Stimulated activated CD8-positive, alpha-beta memory T cell treated with anti-CD3 and anti-CD28 coated beads, Interleukin-15, amount 100 ng/mL, for 48 hours (primary cell): ENCODE results near the gene MOXD1.
"Not testable (repeated sequence)": the region's sequence is repeated elsewhere in the genome, so short reads cannot be mapped to it uniquely, and the experiment has no call there.

Experiments
- DNase-seq, 2 donors: peaks; one replicate each; pipeline ENCODE4 v3.0.0-alpha.2; 2020; ENCODE audit warnings: low read depth in 2 of 2

Gene MOXD1

DNA sequence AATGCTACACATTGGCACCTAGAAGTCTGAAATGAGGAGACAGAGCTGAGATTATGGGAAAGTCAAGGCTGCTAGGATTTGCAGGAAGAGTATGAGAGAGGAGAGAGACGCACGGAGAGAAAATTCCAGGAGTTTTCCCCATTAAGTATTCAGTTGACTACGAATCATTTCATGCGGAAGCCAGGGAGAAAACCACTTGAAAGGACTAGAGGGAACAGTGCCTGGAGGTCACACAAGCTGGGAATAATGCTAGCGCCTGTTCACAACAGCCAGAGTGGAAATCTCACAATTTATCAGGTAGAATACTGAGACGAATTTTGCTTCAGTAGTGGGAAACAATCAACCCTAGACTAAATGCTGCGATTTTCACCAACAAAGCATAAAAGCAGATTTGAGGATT is 118.6 kb downstream of the MOXD1 start:
- DNase-seq: no peak

DNA sequence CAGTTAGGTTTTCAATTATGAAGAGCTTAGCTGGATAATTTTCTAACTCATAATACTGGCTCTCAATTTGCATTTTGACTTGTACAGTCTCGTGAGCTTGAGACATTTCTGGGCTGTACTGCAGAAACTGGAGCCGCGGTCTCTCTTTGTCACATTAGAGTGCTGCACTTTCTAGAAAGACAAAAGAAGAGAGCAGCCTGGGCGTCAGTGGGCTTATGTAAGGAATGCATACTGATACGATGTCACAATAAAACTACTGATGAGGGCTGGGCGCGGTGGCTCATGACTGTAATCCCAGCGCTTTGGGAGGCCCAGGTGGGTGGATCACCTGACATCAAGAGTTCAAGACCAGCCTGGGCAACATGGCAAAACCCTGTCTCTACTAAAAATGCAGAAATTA is 120.8 kb downstream of the MOXD1 start:
- no peak for DNase-seq

DNA sequence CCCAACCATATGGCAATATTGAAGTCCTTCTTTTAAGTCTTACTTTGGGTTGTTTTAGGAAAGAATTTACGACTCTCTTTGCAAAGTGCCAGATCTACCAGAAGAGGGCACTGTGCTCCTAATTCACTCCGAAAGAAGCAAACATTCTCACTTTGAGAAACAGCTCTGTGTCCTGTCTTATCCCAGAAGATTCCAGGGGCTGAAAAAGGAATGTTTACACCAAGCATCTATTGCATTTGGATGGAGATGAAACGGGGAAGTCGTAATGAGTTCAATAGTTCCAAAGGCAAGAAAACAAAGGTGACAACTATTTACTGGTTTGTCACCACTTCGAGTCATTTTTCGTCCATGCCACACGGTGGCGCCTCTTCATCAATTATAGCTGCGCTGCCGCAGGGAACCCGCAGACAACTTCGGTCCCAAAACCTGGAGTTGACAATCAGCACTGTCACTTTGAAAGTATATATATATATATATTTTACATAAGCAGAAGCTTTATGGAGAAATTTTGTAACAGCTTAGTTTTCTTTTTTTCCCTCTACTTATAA is 121.6 kb downstream of the MOXD1 start:
- DNase-seq: peak; percentile 34 to 43

DNA sequence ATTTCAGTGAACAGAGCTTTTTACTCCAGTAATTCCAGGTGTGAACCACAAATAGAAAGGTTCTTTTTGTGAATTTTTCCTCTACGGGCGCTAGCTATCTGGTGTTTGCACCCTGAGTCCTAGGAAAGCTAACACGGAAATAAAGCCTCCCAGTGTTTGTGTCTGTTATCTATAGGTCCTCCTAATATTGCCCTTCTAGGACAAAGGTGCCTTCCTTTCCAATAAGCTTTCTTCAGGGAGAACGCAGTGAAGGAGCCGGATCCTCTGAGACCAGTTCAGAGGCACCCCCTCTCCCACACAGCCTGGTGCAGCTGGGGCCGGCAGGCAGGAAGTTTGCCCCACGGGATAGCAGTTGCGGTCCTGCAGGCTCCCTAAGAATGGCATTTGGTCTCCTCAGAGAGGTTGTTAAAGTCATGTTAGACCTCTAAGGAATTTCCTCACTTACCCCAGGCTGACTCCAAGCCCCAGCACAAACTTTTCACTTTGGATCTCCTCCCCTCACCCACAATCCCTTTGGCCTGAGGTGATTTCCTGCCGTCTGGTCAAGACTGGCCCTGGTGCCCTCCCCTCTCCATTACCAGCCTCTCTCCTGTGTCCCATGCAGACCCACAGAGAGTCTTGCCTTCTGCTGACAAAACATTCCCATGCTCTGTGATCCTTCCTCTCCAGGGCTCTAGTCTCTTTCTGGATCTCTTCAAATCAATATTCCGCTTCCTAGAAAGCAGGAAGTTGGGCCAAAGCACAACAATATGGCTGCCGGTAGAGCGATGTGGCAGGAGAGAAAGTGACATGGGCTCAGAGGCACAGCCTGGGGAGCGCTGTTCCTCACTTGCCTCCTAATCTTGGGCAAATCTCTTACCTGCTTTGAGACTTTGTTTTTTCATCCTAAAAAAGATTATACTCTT is 126.0 kb downstream of the MOXD1 start:
- no peak for DNase-seq

DNA sequence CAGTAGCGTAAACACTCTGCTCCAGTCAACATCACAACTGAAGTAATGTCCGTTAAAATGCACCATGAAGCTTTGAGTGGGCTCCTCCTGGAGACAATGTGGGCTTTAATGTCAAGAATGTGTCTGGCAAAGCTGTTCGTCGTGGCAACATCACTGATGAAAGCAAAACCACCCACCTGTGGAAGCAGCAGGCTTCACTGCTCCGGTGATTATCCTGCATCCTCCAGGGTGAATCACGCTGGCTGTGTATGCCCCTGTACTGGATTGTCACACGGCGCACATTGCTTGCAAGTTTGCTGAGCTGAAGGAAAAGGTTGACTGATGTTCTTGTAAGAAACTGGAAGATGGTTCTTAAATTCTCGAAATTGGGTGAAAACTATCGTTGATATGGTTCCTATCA is 128.5 kb downstream of the MOXD1 start:
- no peak for DNase-seq

DNA sequence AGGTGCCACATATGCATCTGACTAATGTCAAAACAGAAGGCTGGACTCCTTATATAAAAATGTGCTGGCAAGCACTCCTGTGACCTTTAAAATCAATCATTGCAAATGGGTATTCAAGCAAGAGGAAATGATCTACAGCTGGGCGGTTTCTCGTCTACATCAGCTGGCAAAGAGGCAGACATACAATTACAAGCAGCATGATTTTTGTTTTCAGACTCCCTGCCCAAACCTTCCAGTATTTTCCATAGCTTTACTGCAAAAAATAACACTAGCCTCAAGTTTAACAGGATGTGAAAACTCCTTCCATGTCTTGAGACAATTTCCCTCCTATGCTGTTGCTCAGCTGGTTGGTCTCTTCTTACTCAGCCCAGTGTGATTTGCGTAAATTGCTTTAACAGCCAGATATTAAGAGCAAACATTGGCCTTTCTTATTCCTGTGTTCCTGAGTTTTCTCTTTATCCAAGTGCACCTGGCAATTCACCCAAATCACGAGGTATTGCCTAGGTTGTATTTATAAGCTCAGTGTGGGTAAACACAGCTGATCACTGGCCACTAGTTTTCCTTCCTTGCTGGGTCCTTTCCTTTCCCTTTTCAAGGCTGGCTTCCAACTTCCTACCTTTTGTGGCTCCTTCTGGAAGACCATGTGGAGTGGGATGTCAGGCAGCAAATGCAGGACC is 130.4 kb downstream of the MOXD1 start:
- DNase-seq: no peak

DNA sequence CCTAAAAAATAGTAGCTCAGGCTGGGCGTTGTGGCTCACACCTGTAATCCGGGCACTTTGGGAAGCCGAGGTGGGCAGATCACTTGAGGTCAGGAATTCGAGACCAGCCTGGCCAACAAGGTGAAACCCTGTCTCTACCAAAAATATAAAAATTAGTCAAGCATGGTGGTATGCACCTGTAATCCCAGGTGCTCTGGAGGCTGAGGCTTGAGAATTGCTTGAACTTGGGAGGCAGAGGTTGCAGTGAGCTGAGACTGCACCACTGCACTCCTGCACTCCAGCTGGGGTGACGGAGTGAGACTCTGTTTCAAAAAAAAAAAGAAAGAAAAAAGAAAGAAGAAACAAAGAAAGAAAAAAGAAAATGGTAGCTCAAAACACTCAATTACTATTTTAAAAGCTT is 132.6 kb downstream of the MOXD1 start:
- DNase-seq: not testable (repeated sequence)

DNA sequence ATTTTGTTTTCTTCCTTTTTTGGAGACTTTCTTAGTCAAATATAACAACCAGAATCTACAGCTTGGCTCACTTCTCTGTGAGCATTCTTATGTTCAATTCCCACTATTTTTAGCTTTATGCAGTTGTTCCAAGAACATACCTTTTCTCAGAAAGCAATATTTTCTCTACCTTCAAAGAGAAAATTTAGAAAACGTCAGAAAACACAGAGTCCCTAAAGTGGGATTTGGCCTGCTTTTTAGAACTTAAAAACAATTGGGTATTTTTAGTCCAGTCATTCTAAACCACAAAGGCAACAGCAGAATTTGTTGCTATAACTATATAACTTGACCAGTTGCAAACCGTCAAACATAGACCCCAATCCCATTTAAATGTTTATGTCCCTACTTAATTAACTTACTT is 133.1 kb downstream of the MOXD1 start:
- DNase-seq: no peak

DNA sequence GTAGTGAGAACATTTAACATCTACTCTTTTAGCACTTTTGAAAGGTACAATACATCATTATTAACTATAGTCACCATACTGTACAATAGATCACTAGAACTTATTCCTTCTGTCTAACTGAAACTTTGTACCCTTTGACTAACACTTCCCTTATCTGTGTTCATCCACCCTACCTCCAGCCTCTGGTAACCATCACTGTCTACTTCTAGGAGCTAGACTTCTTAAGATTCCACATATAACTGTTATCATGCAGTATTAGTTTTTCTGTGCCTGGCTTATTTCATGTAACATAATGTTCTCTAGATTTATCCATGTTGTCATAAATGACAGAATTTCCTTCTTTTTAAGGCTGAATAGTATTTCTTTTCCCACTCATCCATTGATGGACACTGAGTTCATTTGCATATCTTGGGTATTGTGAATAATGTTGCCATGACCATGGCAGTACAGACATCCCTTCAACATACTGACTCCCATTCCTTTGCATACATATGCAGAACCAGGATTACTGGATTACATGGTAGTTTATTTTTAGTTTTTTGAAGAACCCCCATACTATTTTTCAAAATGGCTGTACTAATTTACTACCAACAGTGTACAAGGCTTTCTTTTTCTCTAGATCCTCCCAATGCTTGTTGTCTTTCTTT is 135.7 kb downstream of the MOXD1 start:
- no peak for DNase-seq

DNA sequence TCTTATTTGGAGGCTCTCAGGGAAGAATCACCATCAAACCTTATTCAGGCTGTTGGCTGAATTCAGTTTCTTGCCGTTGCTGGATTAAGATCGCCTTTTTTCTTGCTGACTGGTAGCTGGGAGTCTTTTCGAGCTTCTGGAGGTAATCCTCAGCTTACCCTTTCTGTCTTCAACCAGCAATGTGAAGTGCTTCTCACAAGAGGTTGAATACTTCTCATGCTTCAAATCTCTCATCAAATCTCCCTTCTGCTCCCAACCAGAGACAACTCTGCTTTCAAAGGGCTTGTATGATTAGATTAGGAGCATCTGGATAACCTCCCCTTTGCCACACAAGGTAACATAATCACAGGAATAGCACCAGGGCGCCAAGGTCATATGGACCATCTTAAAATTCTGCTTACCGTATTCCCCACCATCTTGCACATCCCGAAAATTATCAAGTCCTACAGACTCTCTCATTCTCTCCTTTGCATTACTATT is 137.2 kb downstream of the MOXD1 start:
- DNase-seq: no peak

DNA sequence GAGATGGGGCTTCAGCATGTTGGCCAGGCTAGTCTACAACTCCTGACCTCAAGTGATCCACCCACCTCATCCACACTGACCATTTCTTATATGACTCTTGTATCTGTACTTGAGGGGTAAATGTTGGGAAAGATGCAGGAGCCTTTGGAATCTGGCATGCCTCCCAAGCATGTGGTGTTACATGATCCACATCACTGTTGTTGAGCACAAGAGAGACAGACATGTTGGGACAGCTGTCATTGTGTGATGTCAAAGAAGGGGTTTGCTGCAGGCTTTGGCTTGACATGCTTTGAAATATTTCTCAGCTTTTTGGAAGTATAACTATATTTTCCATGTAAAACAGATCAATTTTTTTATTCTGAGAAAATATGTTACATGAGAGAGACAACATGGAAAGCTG is 139.9 kb downstream of the MOXD1 start:
- DNase-seq: no peak

DNA sequence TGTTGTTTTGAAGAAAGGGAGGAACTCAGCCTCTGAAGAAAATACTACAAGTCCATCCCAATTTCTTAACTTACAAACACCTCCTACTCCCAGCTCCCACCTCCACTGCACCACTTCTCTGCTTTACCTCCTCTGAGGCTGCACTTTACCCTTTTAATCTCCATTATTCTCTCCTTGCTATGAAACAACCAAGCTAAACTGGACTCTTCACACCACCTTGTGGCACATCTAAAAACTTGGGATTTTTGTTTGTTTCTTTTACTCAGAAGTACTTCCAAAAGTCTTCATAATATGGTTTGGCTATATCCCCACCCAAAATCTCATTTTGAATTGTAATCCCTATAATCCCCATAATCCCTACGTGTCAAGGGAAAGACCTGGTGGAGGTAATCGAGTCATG is 142.2 kb downstream of the MOXD1 start:
- DNase-seq: no peak

DNA sequence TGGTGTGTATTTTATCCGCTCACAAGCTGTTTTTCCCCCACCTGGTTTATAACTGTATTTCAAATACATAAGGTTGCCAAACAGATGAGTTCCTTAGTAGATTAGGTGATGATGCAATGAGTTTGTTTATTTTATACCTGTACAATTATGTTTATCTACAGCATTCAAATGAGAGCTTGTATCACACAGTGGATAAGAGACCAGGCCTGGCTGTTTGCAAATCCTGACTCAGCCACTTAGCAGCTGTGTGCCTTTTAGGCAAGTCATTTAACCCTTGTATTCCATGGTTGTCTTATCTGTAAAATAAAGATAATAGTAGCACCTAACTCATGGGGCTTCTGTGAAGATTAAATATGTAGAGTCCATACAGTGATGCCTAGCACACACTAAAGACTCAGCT is 143.7 kb downstream of the MOXD1 start:
- DNase-seq: no peak

DNA sequence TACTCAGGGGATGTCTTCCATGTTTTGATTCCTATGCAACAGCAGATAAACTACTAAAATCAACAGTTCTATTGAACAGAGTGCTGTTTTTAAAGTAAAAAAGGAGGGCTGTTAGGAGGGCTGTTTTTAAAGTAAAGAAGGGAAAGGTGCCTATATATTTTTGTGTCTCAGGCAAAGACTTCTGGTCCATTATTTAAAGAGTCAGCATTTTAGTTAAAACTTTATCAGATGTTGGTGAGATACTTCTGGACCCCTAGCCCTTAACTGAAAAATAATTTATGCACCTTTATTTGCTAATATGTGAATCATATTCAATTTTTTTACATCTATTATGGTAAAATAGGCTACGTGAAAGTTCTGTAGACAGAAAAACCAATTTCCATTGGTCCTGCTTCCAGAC is 144.8 kb downstream of the MOXD1 start:
- no peak for DNase-seq

DNA sequence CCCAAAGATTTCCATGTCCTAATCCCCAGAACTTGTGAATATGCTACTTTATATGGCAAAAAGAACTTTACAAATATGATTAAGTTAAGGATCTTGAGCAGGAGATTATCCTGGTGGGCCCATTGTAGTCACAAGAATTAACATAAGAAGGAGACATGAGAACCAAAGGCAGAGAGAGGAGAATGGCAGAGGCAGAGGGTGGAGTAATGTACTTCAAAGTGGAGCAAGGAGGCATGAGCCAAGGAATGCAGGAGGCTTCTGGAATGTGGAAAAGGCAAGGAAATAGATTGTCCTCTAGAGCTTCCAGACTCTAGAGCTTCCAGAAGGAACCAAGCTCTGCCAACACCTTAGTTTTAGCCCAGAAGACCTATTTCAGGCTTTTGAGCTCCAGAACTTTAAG is 147.4 kb downstream of the MOXD1 start:
- no peak for DNase-seq

DNA sequence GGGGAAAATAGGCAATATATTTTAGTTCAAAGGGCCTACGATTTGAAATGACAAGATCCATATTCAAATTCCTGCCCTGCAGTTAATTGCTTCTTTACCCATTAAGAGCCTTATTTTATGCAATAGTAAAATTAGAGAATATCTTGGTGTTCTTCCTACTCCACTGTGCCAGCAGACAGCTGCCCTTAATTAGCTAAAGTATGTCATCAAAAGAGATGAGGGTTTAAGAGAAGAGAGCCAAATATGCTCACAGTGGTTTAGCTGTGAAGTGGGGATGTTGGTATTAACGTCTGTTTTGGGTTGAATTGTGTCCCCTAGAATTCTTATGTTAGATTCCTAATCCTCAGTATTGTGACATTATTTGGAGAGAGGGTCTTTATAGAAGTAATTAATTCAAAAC is 148.1 kb downstream of the MOXD1 start:
- DNase-seq: no peak

DNA sequence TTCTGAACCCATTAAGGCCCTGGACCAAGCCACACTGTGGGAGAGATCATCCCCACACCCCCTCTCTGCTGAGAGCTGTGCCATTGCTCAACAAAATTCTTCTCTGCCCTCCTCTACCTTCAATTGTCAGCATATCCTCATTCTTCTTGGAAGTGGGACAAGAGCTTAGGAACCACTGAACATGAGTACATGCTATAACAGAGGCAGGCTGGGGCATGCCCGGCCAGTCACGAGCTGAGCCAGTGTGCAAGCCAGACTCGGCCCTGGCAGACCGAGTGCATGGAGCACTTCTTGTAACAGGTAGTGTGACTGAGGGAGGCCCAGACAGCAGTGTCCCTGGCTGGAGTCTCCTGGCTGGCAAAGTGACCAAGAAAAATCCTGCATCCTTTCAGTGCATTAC is 149.2 kb downstream of the MOXD1 start:
- no peak for DNase-seq

DNA sequence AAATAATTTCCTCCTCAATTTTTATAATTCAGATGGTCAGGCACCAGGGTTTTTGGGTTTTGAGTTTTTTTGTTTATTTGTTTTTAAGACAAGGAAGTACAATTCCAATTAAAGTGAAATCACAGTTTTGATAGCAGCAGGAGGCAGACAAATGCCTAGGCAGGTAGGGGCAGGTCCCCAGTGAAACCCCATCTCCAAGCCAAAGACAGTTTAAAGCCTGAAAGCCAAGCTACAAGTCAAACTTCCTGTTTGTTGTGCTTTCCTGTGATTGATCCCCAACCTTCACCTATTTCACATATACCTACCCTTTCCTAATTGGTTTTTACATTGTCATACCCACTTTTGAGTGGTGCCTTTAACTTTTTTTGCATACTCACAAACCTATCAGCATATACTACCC is 149.6 kb downstream of the MOXD1 start:
- no peak for DNase-seq

DNA sequence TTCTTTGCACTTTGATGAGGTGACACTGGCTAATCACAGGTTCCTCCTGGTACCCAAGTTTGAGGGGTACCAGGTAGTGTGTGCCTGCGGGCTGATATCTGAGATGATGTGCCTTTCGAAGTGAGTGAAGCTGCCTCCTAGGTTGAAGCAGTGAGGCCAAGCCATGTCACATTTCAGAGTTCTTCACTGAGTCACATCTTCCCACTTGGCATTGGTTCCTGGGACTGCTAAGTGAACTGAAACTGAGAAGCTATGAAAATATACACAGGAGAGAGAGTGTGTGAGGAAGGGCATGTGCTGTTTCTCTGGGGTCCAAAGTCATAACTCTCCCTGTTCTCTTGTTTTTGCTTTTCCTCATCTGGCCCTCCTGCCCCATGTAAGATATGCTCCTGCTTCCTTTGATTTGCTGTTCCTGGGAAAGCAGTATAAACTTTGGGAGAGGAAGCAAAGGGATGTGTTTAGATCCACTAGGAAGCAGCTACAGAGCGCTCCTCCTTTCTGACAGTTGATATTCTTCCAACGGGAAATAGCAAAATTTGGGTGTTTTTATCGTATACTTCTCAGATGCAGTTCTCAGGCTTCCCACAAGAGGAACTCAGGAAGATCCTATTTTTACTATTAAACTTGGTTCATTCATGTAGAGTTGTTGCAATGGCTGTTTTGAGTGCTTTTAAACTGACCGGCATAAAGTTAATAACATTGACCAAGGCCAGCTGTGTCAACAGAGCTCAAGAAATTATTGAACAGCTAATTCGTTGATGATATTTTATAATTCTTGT is 153.7 kb downstream of the MOXD1 start:
- no peak for DNase-seq

DNA sequence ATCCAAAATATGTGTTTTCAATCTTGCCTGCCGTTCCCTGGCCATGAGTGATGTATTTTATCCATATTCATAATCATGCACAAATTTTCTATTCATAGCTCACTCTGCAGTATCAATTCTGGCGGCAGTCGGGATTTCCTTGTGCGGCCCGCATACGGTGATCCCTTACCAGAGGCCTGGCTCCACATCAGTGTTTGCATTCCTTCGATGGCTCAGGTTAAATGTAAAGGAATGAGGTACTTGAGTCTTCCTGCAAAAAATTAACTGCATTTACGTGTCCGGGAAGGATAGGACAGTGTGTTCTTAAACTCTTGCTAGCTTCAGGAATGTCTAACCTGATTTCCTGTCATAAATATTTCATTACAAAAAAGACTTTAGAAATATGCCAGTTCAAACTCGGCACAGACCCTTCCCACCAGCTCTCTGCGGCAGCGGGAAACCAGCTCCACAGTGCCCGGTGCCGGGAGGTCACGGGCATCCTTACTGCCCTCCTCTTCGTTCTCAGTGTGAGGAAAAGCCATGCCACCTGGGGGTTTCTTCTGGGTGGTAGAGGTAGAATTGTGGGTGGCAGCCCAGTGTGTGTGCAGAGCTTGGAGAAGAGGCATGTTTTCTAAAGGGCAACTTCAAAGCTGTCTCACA is 154.5 kb downstream of the MOXD1 start:
- no peak for DNase-seq

DNA sequence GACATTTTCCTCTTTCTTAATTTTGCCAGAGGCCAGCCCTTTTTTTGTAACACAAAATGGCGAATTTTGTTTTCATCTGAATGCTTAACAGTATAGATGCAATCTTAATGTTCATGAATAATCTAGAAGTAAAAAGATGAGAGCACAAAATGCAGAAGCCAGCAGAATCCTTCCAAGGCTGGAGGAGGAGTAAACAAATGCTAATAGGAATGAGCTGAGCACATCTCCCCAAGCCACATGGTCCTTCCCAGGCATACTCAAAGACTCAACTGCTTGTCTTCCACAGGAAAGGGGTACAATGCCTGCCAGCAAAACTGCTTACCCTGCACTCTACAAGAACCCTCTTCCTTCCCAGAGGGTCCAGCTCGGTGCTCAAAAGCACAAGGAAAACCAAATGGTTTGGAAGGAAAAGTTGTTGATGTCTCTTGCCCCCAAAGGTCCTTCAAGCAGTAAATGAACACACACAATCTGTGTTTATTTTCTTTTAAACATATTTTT is 155.1 kb downstream of the MOXD1 start:
- DNase-seq: no peak
